GM21528 (cell line): ENCODE data around the gene MRFAP1L1.
A peak's percentile ranks its signal among the peaks of the same experiment; 100 is the strongest.
"Not testable (repeated sequence)": the region's sequence is repeated elsewhere in the genome, so short reads cannot be mapped to it uniquely, and the experiment has no call there.

ENCODE experiments used
- ATAC-seq: cut with Tn5 transposase; IDR thresholded peaks from one replicate; pipeline ENCODE4 v1.9.1; 2021; ENCODE audit warnings: mild to moderate bottlenecking, moderate library complexity; ENCODE audit not compliant: unreplicated experiment, low FRiP score

MRFAP1L1 gene

DNA sequence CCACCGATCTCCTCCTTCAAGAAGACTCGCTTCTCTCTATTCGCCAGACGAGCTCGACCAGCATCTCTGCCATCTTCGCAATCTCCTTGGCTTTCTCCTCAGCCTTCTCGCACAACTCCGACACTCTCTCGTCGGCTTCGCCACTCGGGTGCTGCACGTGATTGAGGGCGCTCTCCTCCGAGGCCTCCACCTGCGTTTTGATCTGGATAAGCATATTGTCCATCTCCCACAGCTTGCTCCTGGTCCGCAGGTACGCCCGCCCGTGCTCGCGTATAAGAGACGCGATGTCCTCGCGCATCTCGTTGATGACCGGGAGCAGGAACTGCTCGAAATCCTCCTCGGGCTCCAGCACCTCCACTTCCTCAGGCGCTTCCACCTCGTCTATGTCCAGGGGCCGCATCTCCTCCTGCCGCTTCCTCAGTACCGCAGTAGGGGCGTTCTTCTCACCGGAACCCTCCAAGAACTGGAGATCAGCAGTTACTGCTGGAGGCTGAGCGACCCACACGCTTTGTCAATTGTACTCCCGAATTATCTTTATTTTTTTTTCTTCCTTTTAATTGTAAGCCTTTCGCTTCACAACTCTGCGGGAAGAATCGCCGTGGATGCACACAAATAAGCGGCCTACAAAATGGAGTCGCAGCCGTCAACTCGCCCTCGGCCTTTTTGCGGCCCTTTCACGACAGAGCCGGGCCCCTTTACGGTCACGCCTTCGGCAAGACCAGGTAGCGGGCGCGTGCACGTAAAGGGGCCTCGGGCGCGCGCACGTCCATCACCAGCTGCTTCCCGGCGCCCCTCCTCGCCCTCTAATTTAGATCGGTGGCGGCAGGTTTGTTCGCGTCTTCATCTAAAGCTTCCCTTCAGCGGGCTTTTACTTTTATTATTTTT is at the start of gene MRFAP1L1:
MRFAP1L1 (minus strand) TSS at position 636 of the 885 bp plus-strand sequence; CDS start at position 400, 236 bp downstream.
- peak; percentile 59 for ATAC-seq

DNA sequence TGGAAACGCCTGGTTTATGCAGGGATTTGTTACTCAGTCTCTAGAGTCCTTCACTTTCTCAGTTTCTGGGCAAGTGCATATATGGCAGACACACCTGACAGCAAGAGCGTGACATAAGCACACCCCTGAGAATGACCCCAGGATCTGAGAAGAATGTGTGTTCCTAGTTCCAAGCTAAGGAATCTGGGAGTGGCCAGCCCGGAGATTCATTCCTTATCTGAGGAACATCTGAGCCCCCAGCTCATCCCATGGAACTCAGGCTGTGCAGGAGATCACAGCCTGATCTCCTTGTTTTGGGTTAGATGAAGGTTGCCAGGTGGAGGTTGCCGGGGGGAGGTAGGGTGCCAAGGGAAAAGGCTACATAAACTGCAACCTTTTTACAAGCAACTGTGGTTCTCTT is 49.1 kb upstream of the MRFAP1L1 start:
- ATAC-seq: no peak

DNA sequence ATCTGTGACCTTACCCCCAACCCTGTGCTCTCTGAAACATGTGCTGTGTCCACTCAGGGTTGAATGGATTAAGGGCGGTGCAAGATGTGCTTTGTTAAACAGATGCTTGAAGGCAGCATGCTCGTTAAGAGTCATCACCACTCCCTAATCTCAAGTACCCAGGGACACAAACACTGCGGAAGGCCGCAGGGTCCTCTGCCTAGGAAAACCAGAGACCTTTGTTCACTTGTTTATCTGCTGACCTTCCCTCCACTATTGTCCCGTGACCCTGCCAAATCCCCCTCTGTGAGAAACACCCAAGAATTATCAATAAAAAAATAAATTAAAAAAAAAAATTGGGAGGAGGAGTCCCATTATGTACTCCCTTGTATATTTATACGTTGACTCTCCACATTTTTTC is 46.7 kb upstream of the MRFAP1L1 start:
- ATAC-seq: not testable (repeated sequence)

DNA sequence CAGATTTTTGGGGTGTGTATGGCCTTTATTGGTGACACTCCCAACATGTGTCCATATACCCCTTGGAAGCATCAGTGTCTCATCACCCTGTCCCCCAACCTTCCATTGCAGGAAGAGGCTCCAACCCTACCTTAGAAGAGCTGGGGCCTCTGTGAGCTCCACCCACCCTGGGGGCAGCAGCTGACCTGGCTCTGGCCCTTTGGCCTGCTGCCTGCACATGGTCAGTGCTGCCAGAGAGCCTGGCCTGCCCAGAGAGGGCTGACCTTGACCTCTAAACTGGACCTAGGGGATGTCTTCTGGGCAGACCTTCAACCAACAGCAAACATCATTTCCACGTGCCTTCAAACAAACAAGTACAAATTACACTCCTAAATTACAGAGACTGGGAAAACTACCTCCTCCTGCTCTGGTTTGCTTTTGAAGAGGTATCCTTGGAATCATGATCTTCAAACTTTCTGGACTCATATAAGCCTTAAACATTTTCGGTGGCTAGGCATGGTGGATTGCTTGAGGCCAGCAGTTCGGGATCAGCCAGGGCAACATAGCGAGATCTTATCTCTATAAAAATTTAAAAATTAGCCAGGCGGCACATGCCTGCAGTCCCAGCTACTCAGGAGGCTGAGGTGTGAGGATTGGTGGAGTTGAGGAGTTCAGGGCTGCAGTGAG is 45.6 kb upstream of the MRFAP1L1 start:
- no peak for ATAC-seq

DNA sequence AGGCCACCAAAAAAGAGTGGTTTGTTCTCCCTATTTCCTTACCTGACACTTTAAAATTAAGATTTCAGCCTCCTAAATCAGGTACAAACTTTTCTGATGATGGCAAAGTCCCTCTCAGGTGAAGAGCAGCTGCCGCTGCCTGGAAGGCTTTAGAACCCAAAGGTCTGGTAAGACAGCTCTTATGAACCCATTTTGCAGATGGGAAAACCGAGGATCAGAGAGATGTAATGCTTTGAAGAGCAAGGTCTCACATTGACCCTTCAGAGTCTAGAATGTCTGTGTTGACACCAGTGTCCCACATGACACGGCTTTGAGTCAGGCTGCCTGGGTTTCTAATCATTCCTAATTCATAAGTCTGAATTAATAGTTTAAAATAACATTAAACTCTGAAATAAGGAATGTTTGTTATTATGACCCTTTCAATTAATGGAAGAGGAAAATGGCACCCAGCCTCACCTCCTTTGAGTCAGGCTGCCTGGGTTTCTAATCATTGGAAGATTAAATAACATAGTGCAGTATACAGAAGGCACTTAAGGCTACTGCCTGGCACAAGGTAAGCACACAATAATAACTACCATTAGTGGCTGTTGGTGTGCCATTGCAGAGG is 44.9 kb upstream of the MRFAP1L1 start:
- no peak for ATAC-seq

DNA sequence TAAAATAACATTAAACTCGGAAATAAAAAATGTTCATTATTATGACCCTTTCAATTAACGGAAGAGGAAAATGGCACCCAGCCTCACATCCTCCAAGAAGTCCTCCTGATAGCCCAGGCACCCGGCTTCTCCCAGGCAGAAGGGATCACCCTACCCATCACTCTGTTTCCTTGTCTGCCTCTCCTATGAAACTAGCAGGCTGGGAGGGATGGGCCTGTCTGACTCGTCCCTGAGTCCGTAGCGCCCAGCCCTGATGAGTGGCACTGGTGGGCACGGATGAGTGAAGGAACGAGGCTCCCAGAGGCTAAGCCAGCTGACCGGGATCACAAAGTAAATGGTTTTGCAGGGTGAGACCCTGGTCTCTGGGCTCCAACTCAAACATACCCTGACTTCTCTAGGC is 44.2 kb upstream of the MRFAP1L1 start:
- ATAC-seq: no peak

DNA sequence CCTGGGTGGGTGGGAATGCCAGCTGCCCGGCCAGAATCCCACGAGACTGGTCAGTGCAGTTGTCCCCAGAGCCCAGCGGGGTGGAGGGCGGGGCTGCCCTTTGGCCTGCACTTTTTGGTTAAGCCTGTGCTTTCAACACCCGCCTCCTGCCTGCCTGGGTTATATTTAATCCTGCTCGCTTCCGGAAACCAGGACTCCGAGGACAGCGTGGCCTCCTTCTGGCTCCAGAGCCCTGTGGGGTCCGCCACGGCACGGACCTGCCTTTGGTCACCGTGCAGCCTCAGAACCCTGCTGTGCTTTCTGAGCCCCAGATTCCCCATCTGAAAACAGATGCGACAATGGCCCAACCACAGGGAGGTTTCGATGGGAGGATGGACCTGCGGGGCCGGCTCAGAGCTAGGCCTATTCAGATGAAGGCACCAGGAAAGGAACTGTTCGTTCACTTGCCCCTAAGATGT is 43.5 kb upstream of the MRFAP1L1 start:
- no peak for ATAC-seq

DNA sequence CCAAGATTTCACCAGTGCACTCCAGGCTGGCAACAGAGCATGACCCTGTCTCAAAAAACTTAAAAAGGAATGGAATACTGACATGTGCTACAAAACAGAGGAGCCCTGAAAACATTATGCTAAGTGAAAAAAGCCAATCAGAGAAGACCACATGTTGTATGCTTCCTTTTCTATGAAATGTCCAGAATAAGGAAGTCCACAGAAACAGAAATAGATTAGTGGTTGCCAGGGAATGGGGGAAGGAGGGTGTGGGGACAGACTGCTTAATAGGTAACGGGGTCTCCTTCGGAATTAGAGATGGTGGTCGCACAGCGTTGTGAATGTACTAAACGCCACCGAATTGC is 42.8 kb upstream of the MRFAP1L1 start:
- ATAC-seq: no peak

DNA sequence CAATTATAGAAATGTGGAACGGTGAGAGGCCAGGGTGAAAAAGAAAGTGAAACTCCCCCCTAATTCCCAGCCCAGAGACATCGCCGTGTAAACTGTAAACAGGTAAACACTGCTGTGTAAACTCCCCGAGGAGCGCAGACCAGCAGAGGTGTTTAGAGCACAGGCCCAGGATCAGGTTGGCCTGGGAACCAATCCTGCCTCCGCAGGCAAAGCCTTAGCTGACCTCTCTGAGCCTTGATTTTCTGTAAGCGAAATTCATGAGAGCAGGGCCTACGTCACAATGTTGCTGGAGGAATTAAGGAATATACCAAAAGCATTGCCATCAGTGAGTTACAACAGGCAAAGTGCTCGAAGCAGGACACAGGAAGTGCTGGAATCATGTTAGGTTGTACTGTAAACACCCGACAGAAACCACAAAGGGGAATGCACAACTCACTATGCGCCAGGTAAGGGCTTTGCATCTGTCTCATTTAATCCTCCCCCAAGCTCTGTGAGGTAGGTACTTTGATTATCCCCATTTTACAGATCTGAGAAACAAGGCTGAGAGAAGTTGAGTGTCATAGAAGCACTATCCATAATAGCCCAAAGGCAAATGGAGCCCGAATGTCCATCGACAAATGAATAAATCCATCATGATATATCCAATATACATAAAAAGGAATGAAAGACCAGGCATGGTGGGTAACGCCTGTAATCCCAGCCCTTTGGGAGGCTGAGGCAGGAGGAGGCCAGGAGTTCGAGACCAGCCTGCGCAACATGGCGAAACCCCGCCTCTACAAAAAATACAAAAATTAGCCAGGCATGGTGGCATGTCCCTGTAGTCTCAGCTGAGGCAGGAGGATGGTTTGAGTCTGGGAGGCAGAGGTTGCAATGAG is 42.2 kb upstream of the MRFAP1L1 start:
- ATAC-seq: no peak

DNA sequence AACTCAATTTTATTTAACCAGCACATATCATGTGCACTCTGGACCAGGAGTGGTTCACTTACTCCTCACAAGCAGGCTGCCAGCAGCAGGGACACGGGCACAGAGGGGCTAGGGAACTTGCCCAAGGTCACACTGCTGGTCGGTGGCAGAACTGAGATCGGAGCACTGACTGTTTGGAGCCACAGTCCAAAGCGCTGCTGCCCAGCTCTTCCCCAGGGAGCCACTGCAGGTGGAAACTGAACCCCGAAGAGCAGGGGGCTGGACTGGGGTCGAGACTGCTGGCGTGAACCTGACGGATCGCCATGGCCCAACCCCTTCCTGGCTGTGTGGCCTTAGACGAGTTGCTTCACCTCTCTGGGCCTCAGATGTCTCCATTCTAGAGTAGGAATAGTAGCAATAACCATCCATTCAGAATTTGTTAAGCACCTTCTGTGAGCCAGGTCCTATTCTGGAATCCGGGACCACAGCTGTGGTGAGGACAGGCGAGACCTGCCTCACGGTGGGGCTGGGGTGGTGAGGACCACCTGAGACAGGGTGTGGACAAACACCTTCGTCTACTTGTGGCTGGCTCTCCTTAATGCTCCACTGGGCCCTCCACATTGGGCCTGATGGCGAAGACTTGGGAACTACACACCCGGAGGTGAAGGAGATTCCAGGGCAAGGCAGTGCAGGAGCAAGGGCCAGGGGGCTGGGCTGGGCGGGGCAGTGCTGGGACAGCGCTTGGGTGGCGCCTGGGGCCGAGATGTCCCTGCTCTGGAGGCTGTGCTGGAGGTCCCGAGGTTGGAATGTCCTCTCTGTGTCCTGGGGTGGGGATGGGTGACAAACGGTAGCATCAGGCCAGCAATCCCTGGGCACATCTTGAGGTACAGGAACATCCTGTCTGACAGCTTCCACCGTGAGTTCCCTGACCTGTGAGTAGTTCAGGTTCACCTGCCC is 40.9 kb upstream of the MRFAP1L1 start:
- ATAC-seq: no peak

DNA sequence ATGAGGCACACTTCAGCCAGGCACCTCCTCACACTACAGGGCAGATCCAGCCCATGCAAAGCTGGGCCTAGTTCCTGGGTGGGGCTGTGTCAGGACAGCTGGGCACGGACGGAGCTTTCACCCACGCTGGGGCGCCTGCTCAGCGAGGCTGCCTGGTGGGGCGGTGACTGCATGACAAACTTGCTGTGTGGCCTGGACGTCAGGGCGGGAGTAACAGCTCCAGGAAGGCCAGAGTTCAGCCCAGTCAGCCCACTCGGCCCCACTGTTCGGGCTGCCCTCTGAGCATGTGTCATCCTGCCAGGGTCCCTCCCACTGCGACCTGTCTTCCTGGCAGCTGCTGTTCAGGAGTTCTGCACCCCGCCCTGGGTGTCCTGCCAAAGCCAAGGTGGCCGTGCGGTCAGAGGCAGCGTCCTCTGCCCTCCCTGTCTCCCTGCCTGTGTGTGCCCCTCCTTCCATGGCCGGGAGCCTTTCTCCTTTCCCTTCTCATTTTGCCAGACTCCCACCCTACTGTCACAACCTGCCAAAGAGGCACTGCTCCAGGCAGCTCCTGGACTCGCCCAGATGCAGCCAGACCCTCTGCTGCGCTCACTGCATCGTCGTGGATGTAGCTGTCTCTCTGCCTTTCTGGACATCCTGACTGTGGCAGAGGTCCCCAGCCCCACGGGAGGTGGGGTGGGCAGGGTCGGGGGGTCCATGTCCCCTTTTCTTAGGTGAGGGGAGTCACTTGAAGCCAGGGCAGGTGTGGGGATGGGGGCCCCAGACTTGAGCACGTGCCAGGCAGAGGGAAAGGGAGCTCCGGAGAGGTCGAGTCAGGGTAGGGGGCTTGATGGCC is 39.9 kb upstream of the MRFAP1L1 start:
- no peak for ATAC-seq

DNA sequence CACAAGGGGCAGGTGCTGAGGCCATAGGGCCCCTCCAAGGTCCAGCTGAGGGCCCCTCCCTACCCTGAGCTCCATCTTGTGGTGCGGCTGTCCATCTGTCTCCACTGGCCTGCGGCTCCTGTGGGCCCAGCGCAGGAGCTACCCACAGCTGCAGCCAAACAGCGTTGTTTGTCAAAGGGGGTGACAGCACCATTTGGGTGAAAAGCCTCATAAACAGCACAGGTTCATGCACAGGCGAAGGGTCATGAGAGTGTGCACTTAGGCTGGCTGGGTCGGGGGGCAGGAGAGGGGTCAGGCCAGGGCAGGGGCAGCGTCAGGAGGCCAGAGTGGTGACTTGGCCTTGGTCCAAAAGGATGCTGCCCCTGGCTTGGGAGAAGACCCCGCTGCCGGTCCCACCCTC is 38.6 kb upstream of the MRFAP1L1 start:
- no peak for ATAC-seq

DNA sequence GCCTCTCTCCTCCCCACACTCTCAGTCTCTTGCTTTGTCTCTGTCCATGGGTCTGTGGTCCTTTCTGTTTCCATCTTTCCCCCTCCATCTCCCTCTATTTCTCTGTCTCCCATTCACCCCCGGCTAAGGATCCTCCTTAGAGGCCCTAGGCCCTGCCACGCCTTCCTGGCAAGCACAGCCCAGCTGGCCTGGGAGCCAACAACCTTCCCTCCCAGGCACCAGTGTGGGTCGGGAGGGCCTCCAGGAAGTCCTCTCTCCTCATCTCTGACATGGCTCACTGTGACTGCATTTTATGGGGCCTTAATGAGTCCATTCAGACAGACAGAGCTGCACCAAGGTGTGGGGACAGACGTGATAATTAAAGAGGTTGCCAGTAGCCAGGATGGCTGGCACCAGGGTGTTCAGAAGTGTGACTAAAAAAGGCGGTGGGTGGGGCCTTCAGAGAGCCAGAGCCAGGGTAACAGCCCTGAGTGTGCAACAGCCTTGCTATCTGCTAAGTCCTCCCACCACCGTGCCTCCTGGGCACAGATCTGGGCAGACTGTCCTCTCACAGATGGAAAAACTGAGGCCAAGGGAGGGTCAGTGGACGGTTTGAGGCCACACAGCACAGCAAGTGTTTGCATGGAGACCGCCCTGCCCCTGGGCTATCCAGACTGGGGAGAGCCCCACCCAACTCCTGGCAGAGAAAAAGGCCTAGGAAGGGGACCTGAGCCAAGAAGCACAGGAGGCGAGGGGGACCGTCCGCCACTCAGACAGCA is 37.8 kb upstream of the MRFAP1L1 start:
- no peak for ATAC-seq

DNA sequence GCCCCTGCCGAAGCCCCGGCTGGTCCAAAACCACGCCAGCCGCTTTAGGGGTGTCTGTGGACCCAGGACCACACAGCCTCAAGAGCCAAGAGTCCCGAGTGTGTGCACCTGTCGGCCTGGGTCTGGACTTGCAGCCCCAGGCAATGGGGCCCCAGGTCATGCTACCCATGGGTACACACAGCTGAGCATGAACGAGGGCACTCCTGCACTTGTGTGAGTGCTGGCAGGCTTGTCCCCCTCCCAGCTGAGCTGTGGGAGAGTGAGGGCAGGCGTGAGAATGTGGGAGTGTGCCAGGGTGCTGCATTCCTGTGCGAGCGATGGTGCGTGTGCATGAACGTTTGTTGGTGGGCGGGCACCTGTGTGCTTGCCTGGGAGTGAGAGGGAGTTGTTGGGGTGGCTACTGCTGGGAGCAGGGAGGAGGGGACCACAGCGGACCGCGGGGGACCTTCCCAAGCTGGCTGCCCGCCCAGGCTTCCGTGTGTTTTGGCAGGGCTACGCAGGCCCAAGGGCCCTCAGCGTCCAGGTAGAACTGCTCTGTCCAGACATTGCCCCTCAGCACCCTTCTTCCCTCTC is 37.1 kb upstream of the MRFAP1L1 start:
- ATAC-seq: no peak

DNA sequence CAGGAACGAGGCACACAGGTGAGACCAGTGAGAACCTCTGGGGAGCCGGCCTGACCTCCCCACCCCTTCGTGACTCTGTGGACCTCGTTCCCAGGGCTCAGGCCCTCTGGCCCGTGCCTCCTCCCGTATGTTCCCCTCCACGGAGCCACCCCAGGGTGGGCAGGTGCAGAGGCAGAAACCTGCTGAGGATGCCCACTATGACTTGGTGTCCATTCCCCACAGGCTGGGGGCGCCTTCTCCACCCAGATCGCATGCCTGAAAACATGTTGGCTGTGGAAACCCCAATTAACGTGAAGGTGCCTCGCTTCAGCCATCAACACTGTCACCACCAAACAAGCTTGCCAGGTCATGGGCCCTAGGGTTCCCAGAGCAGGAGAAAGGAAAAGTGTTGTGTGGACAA is 33.3 kb upstream of the MRFAP1L1 start:
- ATAC-seq: no peak

DNA sequence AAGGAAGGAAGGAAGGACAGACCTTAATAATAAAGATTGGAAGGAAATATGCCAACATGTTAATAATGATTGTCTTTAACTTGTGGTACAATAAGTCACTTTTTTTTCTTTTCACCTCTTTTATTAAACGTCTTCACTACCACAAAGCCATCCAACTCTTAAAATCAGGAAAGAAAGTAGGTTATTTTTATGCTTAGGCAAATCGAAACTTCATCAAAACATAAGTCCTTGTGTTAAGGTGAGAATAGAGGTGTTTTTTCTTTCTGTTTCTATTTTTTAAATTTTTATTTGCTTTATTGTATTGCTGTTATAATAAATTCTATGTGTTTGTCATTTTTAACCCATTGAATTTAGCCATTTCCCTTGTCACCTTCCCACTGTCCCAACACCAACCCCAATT is 32.8 kb upstream of the MRFAP1L1 start:
- ATAC-seq: no peak

DNA sequence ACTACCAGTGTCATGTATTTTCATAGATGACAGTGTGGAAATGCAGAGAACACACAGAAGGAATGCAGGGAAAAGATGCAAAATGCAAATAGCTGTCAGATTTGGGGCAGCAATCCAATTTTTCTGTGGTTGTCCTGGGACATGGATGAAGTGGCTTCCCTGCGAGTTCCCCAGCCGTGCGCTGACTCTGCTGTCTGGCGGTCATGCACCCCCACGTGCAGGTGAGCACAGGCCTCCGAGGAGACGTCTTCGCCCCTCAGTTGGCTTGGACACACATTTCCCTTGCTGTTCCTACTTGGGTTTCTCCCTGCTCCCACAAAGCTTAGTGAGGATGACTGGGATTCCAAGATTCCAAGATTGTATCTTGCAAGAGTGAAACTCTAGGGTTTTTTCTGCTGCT is 30.7 kb upstream of the MRFAP1L1 start:
- ATAC-seq: no peak

DNA sequence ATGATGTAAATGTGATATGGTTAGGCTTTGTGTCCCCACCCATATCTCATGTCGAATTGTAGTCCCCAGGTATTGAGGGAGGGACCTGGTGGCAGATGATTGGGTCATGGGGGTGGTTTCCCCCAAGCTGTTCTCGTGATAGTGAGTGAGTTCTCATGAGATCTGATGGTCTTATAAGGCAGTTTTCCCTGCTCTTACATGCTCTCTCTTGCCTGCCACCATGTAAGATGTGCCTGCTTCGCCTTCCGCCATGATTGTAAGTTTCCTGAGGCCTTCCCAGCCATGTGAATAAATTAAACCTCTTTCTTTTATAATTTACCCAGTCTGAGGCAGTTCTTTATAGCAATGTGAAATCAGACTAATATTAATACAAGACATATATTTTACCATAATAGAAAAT is 30.3 kb upstream of the MRFAP1L1 start:
- ATAC-seq: no peak
